Astrocyte (in vitro differentiated cells and primary cell): ENCODE measurements around the gene BCAN.

Experiments
- EZH2 ChIP-seq: IDR thresholded peaks from 2 replicates; pipeline ENCODE4 v1.6.1; 2012; ENCODE audit warnings: mild to moderate bottlenecking, low read length, inconsistent platforms; ENCODE audit not compliant: insufficient read depth
- TF ChIP-seq, protein P1 (sequence below): IDR thresholded peaks from 2 replicates; pipeline ENCODE4 v1.5.1; 2011; ENCODE audit warnings: low read depth, mild to moderate bottlenecking, inconsistent platforms, low read length, moderate library complexity; ENCODE audit not compliant: insufficient read depth

DNA sequence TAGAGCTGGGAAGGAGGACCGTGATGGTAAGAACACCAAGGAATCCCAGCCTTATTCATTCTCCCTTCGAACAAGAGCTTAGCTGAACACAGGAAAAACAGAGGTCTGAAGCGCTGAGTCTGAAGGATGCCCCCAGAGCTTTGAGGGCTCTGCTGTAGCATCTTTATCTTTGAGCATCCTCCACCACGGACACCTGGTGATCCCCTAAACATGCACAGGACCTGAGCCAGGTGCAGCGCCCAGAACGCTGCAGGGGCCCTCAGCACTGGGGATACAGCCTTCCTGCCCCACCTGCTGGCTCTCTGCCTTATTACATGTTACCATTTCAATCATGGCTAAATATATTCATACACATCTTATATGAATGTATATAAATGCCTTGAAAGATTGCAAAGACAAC is 32.9 kb upstream of the BCAN start:
- TF ChIP-seq, protein P1, sequence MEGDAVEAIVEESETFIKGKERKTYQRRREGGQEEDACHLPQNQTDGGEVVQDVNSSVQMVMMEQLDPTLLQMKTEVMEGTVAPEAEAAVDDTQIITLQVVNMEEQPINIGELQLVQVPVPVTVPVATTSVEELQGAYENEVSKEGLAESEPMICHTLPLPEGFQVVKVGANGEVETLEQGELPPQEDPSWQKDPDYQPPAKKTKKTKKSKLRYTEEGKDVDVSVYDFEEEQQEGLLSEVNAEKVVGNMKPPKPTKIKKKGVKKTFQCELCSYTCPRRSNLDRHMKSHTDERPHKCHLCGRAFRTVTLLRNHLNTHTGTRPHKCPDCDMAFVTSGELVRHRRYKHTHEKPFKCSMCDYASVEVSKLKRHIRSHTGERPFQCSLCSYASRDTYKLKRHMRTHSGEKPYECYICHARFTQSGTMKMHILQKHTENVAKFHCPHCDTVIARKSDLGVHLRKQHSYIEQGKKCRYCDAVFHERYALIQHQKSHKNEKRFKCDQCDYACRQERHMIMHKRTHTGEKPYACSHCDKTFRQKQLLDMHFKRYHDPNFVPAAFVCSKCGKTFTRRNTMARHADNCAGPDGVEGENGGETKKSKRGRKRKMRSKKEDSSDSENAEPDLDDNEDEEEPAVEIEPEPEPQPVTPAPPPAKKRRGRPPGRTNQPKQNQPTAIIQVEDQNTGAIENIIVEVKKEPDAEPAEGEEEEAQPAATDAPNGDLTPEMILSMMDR = peak; percentile 53
- TF ChIP-seq EZH2 = no peak
